Hepatocyte (in vitro differentiated cells): Measurements from ENCODE around the gene LAMTOR1. TPM values are rescaled to one million over a fixed set of nuclear protein-coding genes. Genes with fewer than 3 reads are reported as not detected.
"Not testable (repeated sequence)": the region's sequence is repeated elsewhere in the genome, so short reads cannot be mapped to it uniquely, and the experiment has no call there.

Experiments
- DNase-seq: peaks from one replicate; pipeline ENCODE4 v3.0.0-alpha.2; 2016; ENCODE audit warnings: low spot score
- H2AFZ ChIP-seq: fragments of 200-600 bp; sonication (generic); 2 replicates; pipeline ENCODE4 v1.6.0; 2016; ENCODE audit warnings: antibody characterized with exemption, mild to moderate bottlenecking
- H3K27ac ChIP-seq: fragments of 200-600 bp; sonication (generic); 2 replicates; pipeline ENCODE4 v1.5.1; 2016; ENCODE audit warnings: mild to moderate bottlenecking
- H3K27me3 ChIP-seq: fragments of 200-600 bp; sonication (generic); 2 replicates; pipeline ENCODE4 v1.6.1; 2016
- H3K36me3 ChIP-seq: fragments of 200-600 bp; sonication (generic); replicated peaks from 2 replicates; pipeline ENCODE4 v1.5.1; 2016; ENCODE audit warnings: low read depth; ENCODE audit not compliant: insufficient read depth
- H3K4me1 ChIP-seq: fragments of 200-600 bp; sonication (generic); 2 replicates; pipeline ENCODE4 v1.5.1; 2016; ENCODE audit warnings: mild to moderate bottlenecking, moderate library complexity; ENCODE audit not compliant: insufficient read depth
- H3K4me2 ChIP-seq: fragments of 200-600 bp; sonication (generic); 2 replicates; pipeline ENCODE4 v1.6.0; 2016
- H3K4me3 ChIP-seq: fragments of 200-600 bp; sonication (generic); 2 replicates; pipeline ENCODE4 v1.5.1; 2016; ENCODE audit warnings: mild to moderate bottlenecking
- H3K79me2 ChIP-seq: fragments of 200-600 bp; sonication (generic); 2 replicates; pipeline ENCODE4 v1.6.0; 2017; ENCODE audit warnings: mild to moderate bottlenecking
- H3K9me2 ChIP-seq: fragments of 200-600 bp; sonication (generic); replicated peaks from 2 replicates; pipeline ENCODE4 v1.6.0; 2017; ENCODE audit warnings: mild to moderate bottlenecking; ENCODE audit not compliant: insufficient read depth
- H3K9me3 ChIP-seq: fragments of 200-600 bp; sonication (generic); 2 replicates; pipeline ENCODE4 v1.5.1; 2016; ENCODE audit warnings: low read depth, mild to moderate bottlenecking
- H4K20me1 ChIP-seq: fragments of 200-600 bp; sonication (generic); 2 replicates; pipeline ENCODE4 v1.6.0; 2016; ENCODE audit warnings: mild to moderate bottlenecking; ENCODE audit not compliant: insufficient read depth, poor library complexity, severe bottlenecking
- CTCF ChIP-seq: fragments of 200-600 bp; sonication (generic); IDR thresholded peaks from 2 replicates; pipeline ENCODE4 v1.5.1; 2016; ENCODE audit warnings: antibody characterized with exemption, mild to moderate bottlenecking; ENCODE audit not compliant: poor library complexity
- EZH2 ChIP-seq: fragments of 200-600 bp; sonication (generic); IDR thresholded peaks from 2 replicates; pipeline ENCODE4 v1.6.1; 2016; ENCODE audit warnings: antibody characterized with exemption, mild to moderate bottlenecking, borderline replicate concordance
- EZH2phosphoT487 ChIP-seq: fragments of 200-600 bp; sonication (generic); IDR thresholded peaks from one replicate; pipeline ENCODE4 v1.6.1; 2018; ENCODE audit warnings: antibody characterized with exemption, mild to moderate bottlenecking, low read depth, moderate library complexity; ENCODE audit not compliant: unreplicated experiment, severe bottlenecking
- WGBS: methylation state at CpG from one replicate; pipeline ENCODE4 v1.1.6; 2016; ENCODE audit warnings: low lambda C conversion rate; ENCODE audit errors: missing lambda C conversion rate; 5-methylcytosine and 5-hydroxymethylcytosine counted together
- polyA plus RNA-seq: library from polyadenylated mRNA; unstranded; fragments of >200 nt; fragmentation: Nextera tagmentation; extraction: Ambion mirVana; gene quantifications from 2 replicates; pipeline ENCODE4 v1.2.1, GENCODE V29; 2016
- total RNA-seq: library from RNA; depleted of rRNA; stranded (reverse); fragments of >200 nt; gene quantifications from 2 replicates; pipeline ENCODE4 v1.2.3, GENCODE V29; 2014

The LAMTOR1 gene
- total and polyA plus RNA-seq, 2 experiments from 2014 or later, result 109 to 181 TPM

- no peak overlapping the region for H3K4me3 ChIP-seq
- WGBS, result 89% methylated on average over 4 of the region's 4 CpGs
These were observed 33.7 kb upstream of the LAMTOR1 start for GRCh38 chr11:72136684-72137262.

GRCh38 chr11:72135891-72136683, 33.0 kb upstream of the LAMTOR1 start:
- H3K4me1 ChIP-seq, result no peaks in the 10 kb centered on the region
- TF ChIP-seq CTCF, result no peak
- no peak for TF ChIP-seq EZH2
- no peak for TF ChIP-seq EZH2phosphoT487
- H3K27ac ChIP-seq, result no peak overlapping the region
- no peaks in the 10 kb centered on the region for H3K36me3 ChIP-seq
- no peak overlapping the region for H2AFZ ChIP-seq
- no peaks in the 10 kb centered on the region for H3K9me2 ChIP-seq
- no peak for DNase-seq
- no peaks in the 10 kb centered on the region for H3K9me3 ChIP-seq
- H3K4me3 ChIP-seq, result no peak overlapping the region
- peaks cover 3% of the 10 kb centered on the region for H3K27me3 ChIP-seq
- H3K79me2 ChIP-seq, result no peaks in the 10 kb centered on the region
- H3K4me2 ChIP-seq, result no peak overlapping the region
- 91% methylated on average over 14 of the region's 14 CpGs for WGBS
- no peaks in the 10 kb centered on the region for H4K20me1 ChIP-seq

More at GRCh38 chr11:72136684-72137262, 33.7 kb upstream of the LAMTOR1 start:
- Histone ChIP-seq H3K4me2 (no peak overlapping the region), H3K27me3 (peaks cover under 1% of the 10 kb centered on the region), H3K27ac (no peak overlapping the region), H3K9me3 (no peaks in the 10 kb centered on the region), H4K20me1 (no peaks in the 10 kb centered on the region), H3K36me3 (no peaks in the 10 kb centered on the region), H3K79me2 (no peaks in the 10 kb centered on the region), H3K4me1 (no peaks in the 10 kb centered on the region), H2AFZ (no peak overlapping the region), H3K9me2 (no peaks in the 10 kb centered on the region)
- DNase-seq, result no peak
- TF ChIP-seq EZH2phosphoT487, result no peak
- TF ChIP-seq EZH2, result no peak
- TF ChIP-seq CTCF, result no peak

GRCh38 chr11:72135473-72135872, 32.4 kb upstream of the LAMTOR1 start, which contains the start of gene FOLR3:
Gene FOLR3, plus strand, starts transcription at chr11:72135725. Its CDS starts 228 bp downstream, at chr11:72135953.
- not testable (repeated sequence) for H3K27ac ChIP-seq, DNase-seq, H3K4me3 ChIP-seq, H3K9me2 ChIP-seq, H3K36me3 ChIP-seq, H2AFZ ChIP-seq, H3K4me2 ChIP-seq, H3K9me3 ChIP-seq, H3K27me3 ChIP-seq, H3K79me2 ChIP-seq, H3K4me1 ChIP-seq, H4K20me1 ChIP-seq
- WGBS, result 83% methylated on average over 4 of the region's 4 CpGs

GRCh38 chr11:72132646-72133045, 29.5 kb upstream of the LAMTOR1 start:
- H3K4me2 ChIP-seq, result no peak overlapping the region
- no peak overlapping the region for H3K4me3 ChIP-seq
- H3K27me3 ChIP-seq, result peaks cover 3% of the 10 kb centered on the region
- no peaks in the 10 kb centered on the region for H3K36me3 ChIP-seq
- no peak overlapping the region for H3K27ac ChIP-seq
- no peak for TF ChIP-seq EZH2
- no peak for TF ChIP-seq CTCF
- TF ChIP-seq EZH2phosphoT487, result no peak
- 88% methylated on average over 2 of the region's 2 CpGs for WGBS
- no peak overlapping the region for H2AFZ ChIP-seq
- no peaks in the 10 kb centered on the region for H3K79me2 ChIP-seq
- no peaks in the 10 kb centered on the region for H3K9me2 ChIP-seq
- no peak for DNase-seq
- H3K9me3 ChIP-seq, result no peaks in the 10 kb centered on the region
- H4K20me1 ChIP-seq, result no peaks in the 10 kb centered on the region
- H3K4me1 ChIP-seq, result no peaks in the 10 kb centered on the region
